Right lobe of liver (tissue), 4 donors: ENCODE results near the gene NRAP.

Experiments used
- CTCF ChIP-seq, 4 donors: fragments of 200-600 bp in 3 of 4; fragments of 450-650 bp in 1 of 4; IDR thresholded peaks; one replicate each; pipeline versions ENCODE4 v1.5.1 to v1.8.0; 2016 to 2022; ENCODE audit warnings: antibody characterized with exemption in 4 of 4, mild to moderate bottlenecking in 2 of 4
- POLR2A ChIP-seq: fragments of 450-650 bp; IDR thresholded peaks from one replicate; pipeline ENCODE4 v1.6.1; 2017; ENCODE audit warnings: antibody characterized with exemption, mild to moderate bottlenecking
- donor health status: DM: no; HTN: no; CAD: no.
- donor health status: DM: no; HTN: no; CAD: no.
- donor health status: DM: no; HTN: yes; CAD: no.

GRCh38 chr10:113539789-113540188 lies 124.1 kb downstream of the NRAP start:
- TF ChIP-seq CTCF (IDR thresholded peaks at IDR 0.05) = no peak
- TF ChIP-seq POLR2A = no peak
